Parathyroid adenoma (tissue), 2 donors: ENCODE data around the gene CMTM2.

Experiments used
- H2AFZ ChIP-seq: fragments of 300-600 bp; sonication (generic); one replicate; pipeline ENCODE4 v1.7.0; 2017; ENCODE audit warnings: antibody characterized with exemption, mild to moderate bottlenecking
- H3K27ac ChIP-seq: fragments of 300-600 bp; sonication (generic); one replicate; pipeline ENCODE4 v1.7.0; 2017
- H3K27me3 ChIP-seq: fragments of 300-600 bp; sonication (generic); one replicate; pipeline ENCODE4 v1.7.0; 2017; ENCODE audit warnings: low read length; ENCODE audit not compliant: control insufficient read depth, insufficient read depth
- H3K36me3 ChIP-seq: fragments of 300-600 bp; sonication (generic); one replicate; pipeline ENCODE4 v1.7.0; 2017; ENCODE audit warnings: low read length; ENCODE audit not compliant: control insufficient read depth, insufficient read depth
- H3K4me1 ChIP-seq: fragments of 300-600 bp; sonication (generic); one replicate; pipeline ENCODE4 v1.7.0; 2017; ENCODE audit warnings: control low read depth
- H3K4me2 ChIP-seq: fragments of 300-600 bp; sonication (generic); one replicate; pipeline ENCODE4 v1.7.0; 2017; ENCODE audit warnings: low read length
- H3K4me3 ChIP-seq: fragments of 300-600 bp; sonication (generic); one replicate; pipeline ENCODE4 v1.7.0; 2017; ENCODE audit warnings: low read depth, low read length
- H3K79me2 ChIP-seq: fragments of 300-600 bp; sonication (generic); one replicate; pipeline ENCODE4 v1.7.0; 2017; ENCODE audit warnings: control low read depth
- H3K9ac ChIP-seq: fragments of 300-600 bp; sonication (generic); one replicate; pipeline ENCODE4 v1.7.0; 2017; ENCODE audit warnings: mild to moderate bottlenecking
- H3K9me3 ChIP-seq: fragments of 300-600 bp; sonication (generic); one replicate; pipeline ENCODE4 v1.7.0; 2017; ENCODE audit warnings: low read length; ENCODE audit not compliant: control insufficient read depth
- CTCF ChIP-seq: fragments of 300-600 bp; sonication (generic); IDR thresholded peaks from one replicate; pipeline ENCODE4 v1.7.0; 2017; ENCODE audit warnings: antibody characterized with exemption, mild to moderate bottlenecking
- donor health status: primary hyperparathyroidism.

The CMTM2 gene

GRCh38 chr16:66576296-66576695, 3.0 kb upstream of the CMTM2 start:
- no peak for TF ChIP-seq CTCF
- no peaks in the 10 kb centered on the region for H3K79me2 ChIP-seq
- no peak overlapping the region for H3K4me3 ChIP-seq
- no peaks in the 10 kb centered on the region for H3K27me3 ChIP-seq
- H3K9me3 ChIP-seq, result no peaks in the 10 kb centered on the region
- no peak overlapping the region for H3K27ac ChIP-seq
- no peak overlapping the region for H3K9ac ChIP-seq
- no peaks in the 10 kb centered on the region for H3K36me3 ChIP-seq
- peaks cover 11% of the 10 kb centered on the region for H3K4me1 ChIP-seq
- H3K4me2 ChIP-seq, result no peak overlapping the region
- H2AFZ ChIP-seq, result no peak overlapping the region

GRCh38 chr16:66580605-66581209, 1.4 kb downstream of the CMTM2 start:
- Histone ChIP-seq H3K4me1 (peaks cover 15% of the 10 kb centered on the region), H3K36me3 (no peaks in the 10 kb centered on the region), H3K27me3 (no peaks in the 10 kb centered on the region), H2AFZ (peak overlapping the region; percentile 34), H3K27ac (peak overlapping the region; percentile 24), H3K9ac (no peak overlapping the region), H3K4me3 (no peak overlapping the region), H3K9me3 (no peaks in the 10 kb centered on the region), H3K79me2 (no peaks in the 10 kb centered on the region), H3K4me2 (no peak overlapping the region)
- no peak for TF ChIP-seq CTCF

GRCh38 chr16:66581246-66581952, 2.1 kb downstream of the CMTM2 start:
- H3K4me1 ChIP-seq, result peaks cover 15% of the 10 kb centered on the region
- no peaks in the 10 kb centered on the region for H3K36me3 ChIP-seq
- no peak for TF ChIP-seq CTCF
- peak overlapping the region; percentile 24 for H3K27ac ChIP-seq
- H3K27me3 ChIP-seq, result no peaks in the 10 kb centered on the region
- H3K9ac ChIP-seq, result no peak overlapping the region
- peak overlapping the region; percentile 34 for H2AFZ ChIP-seq
- peak overlapping the region; percentile 19 for H3K4me2 ChIP-seq
- no peaks in the 10 kb centered on the region for H3K9me3 ChIP-seq
- H3K4me3 ChIP-seq, result no peak overlapping the region
- H3K79me2 ChIP-seq, result no peaks in the 10 kb centered on the region

- Histone ChIP-seq H3K27ac (no peak overlapping the region), H3K9me3 (no peaks in the 10 kb centered on the region), H3K4me2 (no peak overlapping the region), H3K4me1 (peaks cover 10% of the 10 kb centered on the region), H3K9ac (no peak overlapping the region), H2AFZ (no peak overlapping the region), H3K4me3 (no peak overlapping the region), H3K27me3 (no peaks in the 10 kb centered on the region), H3K79me2 (no peaks in the 10 kb centered on the region), H3K36me3 (no peaks in the 10 kb centered on the region)
- TF ChIP-seq CTCF, result no peak
These were observed 6.4 kb downstream of the CMTM2 start for GRCh38 chr16:66585481-66586239.
